GM13976 (cell line): ENCODE results near the gene DDT.

Source experiments
- DNase-seq: peaks from one replicate; pipeline ENCODE4 v3.0.0; 2012; ENCODE audit warnings: low spot score
- in situ Hi-C: fragments of 300-500 bp; cut with MboI; formaldehyde crosslinking; loops from one replicate; pipeline ENCODE4 v1.12.0; 2022; ENCODE audit warnings: low sequenced_read_pairs, mixed read lengths, inconsistent platforms; ENCODE audit not compliant: unreplicated experiment
- TF ChIP-seq, protein P1 (sequence below): IDR thresholded peaks from 2 replicates; pipeline ENCODE4 v1.5.1; 2012; ENCODE audit warnings: borderline replicate concordance, mild to moderate bottlenecking; ENCODE audit not compliant: insufficient read depth; ENCODE audit errors: extremely low read depth, missing control alignments, control extremely low read depth

DDT gene

DNA sequence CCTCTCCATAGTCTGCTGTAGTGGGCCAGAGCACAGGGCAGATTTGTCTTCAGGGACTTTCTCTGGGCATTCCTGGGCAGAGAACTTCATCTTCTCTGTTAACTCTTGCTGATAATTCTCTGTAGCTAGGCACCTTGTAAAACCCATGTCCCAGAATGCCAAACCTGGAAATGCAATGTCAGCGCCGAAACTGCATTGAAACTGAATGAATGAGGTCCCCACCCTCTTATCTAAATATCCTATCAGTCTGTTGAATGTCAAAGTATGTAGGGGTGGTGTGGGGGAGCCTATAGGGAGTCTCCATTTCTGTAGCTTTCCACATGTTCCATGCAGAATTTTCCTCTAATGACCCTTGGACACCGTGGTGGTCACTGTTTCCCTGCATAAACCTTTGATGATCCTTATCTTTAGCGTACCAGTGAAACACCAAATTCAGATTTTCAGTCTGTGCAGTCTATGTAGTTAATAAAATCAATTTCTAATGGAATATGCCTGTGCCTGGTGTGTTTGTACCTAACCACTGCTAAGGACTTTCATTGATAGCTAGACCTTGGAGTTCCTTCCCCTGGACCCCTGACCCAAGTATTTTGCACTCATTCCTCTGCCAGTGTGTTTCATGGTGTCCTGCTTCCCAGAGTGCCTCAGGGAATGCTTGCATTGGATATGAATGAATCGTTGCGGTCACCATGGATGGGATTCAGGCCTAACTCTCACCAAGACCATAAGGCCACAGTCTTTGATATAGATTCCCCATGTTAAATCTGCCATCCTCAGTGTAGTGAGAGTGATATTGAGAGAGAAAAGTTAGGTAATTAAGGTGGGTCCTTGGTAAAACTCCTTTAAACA lies 34.4 kb upstream of the DDT start:
- TF ChIP-seq, protein P1, sequence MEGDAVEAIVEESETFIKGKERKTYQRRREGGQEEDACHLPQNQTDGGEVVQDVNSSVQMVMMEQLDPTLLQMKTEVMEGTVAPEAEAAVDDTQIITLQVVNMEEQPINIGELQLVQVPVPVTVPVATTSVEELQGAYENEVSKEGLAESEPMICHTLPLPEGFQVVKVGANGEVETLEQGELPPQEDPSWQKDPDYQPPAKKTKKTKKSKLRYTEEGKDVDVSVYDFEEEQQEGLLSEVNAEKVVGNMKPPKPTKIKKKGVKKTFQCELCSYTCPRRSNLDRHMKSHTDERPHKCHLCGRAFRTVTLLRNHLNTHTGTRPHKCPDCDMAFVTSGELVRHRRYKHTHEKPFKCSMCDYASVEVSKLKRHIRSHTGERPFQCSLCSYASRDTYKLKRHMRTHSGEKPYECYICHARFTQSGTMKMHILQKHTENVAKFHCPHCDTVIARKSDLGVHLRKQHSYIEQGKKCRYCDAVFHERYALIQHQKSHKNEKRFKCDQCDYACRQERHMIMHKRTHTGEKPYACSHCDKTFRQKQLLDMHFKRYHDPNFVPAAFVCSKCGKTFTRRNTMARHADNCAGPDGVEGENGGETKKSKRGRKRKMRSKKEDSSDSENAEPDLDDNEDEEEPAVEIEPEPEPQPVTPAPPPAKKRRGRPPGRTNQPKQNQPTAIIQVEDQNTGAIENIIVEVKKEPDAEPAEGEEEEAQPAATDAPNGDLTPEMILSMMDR, result no peak
- in situ Hi-C loops, result no loop called here
- DNase-seq, result no peak

DNA sequence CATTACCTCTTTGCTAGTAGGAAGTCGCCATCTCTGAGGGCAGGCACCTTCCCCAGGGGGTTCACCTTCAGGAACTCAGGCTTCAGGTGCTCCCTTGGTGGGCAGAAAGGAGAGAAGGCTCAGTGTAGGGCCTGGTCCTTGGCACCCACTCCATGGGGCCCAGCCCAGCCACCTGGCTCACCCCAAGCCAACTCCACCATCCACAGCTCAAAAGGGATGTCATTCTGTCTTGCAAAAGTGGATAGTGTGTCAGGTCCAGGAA lies 33.7 kb upstream of the DDT start:
- DNase-seq, result no peak
- in situ Hi-C loops, result no loop called here
- TF ChIP-seq, protein P1, result no peak

DNA sequence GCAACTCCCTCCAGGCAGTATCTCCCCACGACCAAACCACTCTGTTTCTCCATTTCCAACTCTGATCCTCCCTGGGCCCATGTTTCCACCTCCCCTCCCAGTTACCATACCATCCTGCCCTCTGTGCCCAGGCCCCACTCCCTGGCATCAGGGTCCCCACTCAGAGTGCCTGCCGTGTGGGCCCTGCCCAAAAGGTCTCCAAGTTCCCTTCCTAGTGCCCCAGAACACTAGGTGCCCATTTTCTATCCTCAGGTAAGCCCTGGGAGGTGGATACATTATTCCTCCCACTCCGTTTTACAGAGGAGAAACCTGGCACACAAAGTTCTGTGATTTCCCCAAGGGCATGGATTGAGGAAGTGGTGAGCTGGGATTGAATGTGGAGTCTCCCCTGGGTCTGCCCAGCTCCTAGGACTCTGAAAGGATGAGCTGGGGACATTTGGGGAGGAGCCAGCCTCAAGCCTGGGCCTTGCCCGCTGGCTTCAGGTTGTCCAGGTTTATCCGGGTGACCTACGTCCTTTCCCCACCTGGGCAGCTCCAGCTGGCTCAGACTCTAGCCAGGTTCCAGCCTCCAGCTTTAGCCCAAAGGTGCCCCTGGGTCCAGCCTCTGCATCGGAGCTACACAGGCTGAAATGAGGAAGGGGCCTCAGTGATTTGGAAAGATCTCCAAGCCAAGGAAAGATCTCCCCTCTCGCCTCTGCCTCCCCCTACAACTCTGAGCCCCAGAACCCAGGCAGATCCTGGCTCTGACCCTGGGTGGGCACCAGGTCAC lies 33.2 kb upstream of the DDT start:
- DNase-seq, result no peak
- in situ Hi-C loops, result no loop called here
- TF ChIP-seq, protein P1, result no peak

DNA sequence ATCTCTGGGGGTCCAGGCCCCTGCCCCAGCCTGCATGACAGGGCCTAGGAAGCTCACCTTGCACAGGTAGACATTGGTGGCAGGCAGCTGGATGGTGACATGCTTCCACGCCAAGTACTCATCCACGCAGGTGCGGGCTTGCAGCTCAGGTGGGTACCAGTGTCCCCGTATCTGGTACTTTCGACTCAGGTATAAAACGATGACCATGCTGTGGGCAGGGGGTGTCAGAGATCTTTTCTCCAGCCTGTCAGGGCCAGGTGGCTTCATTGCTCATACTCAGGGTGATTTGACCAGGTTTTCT lies 32.6 kb upstream of the DDT start:
- DNase-seq, result no peak
- TF ChIP-seq, protein P1, result no peak
- in situ Hi-C loops, result no loop called here

DNA sequence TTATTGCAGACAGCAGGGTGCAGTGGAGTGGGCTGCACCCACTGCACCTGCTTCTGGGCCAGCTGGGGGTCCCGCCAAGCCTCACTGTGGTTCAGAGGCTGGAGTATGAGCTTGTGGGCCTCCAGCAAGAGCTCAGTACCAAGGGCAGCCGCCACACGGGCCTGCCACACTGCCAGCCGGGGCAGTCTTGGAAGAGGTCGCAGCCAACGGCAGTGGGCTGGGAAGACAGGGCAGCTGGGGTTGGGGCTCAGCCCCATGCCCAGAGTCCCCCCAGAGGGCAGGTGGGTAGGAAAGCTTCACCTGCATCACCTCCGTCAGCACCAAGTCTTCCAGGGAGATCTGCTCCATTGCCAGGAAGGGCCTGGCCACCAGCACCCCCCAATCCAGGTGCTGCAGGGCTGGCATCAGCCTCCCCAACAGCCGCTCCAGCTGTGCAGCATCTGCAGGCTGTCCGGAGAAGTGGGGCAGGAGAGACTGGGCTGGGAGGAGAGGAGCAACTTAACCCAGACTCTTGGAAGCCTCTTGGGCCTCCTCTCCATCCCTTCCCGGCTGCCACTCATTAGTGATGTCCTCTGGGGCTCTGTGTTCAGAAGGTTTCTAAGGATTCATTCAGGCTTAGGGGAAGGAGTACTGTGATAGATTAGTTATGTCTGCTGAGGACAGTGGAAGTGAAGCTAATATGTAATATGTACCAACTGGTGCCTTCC lies 32.1 kb upstream of the DDT start:
- no peak for DNase-seq
- TF ChIP-seq, protein P1, result no peak
- in situ Hi-C loops, result no loop called here

DNA sequence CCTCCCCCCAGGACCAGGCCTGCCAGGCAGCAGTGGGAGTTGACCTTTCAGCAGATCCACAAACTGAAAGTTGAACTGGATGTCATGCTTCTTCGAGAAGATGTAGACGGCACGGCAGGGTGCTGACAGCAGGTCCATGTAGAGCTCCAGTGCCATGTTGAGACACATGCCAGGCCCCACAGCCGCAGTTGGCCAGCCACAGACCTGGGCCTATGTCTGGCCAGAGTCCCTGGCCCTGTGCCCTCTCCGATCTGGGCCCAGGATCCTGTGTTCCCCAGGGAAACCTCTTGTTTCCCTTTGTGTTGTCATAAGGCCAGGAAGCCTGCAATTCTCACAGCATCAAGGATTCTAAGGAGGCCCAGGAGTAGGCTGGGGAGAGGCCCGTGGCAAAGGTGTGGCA lies 31.0 kb upstream of the DDT start, which contains the start of gene GSTT4:
Gene GSTT4, minus strand, starts transcription at position 253 of the 400 bp plus-strand sequence. Its CDS starts 97 bp downstream, at position 156.
- DNase-seq, result peak; percentile 36
- in situ Hi-C loops, result no loop called here
- TF ChIP-seq, protein P1, result no peak
